ENCODE data around the gene DPY19L1. TPM values are rescaled to one million over a fixed set of nuclear protein-coding genes. Genes with fewer than 3 reads are reported as not detected.
A peak's percentile ranks its signal among the peaks of the same experiment; 100 is the strongest.

Gene DPY19L1
- total RNA-seq, 1 experiment from 2014 or later = 71.7 TPM

DNA sequence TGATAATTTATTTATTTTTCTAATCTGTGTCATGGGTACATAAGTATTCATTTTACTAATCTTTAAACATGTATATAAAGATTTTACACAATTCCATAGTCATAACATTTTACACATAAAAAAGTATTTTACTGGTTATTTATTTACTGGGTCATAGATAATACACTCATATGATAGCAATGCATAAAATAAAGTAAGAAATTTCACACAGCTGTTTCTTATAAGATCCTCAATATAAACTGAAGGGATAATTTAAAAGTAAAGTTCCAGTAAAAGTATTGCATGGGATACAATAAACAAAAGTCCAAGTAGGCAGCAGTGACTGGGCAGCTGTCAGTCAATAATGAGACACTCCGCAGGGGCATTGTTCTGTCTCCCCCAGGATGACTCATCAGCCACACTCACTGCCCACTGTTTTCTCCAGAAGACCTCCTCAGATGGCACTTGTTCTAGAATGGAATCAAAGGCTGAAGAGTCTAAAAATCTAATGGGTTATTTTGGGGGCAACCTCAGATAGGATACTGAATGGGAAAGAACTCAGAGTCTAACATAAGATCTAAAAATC, 32.7 kb downstream of the DPY19L1 start:
- intact Hi-C loops (cut with micrococcal nuclease) = no loop called here
- H3K27ac ChIP-seq (ENCODE audit: low read depth, low read length) = peak overlapping the region; percentile 99
- H3K4me1 ChIP-seq (ENCODE audit: control insufficient read depth in 1 of 2, insufficient read depth in 2 of 2, low read length in 2 of 2) = peaks cover 54 to 63% of the 10 kb centered on the region in 2 experiments
- H3K79me2 ChIP-seq (ENCODE audit: insufficient read depth, low read length) = peaks cover 11% of the 10 kb centered on the region; the same call in 1 of the 2 replicates
- H3K4me3 ChIP-seq (replicated peaks in 1 of 2; ENCODE audit: low read depth in 1 of 2, low read length in 2 of 2) = peak overlapping the region; percentile 11 to 33; a peak in 3 of 4 replicates
- POLR2A ChIA-PET = interaction anchor here (1.3 kb wide), 1 partner anchor 18 kb away, joined by 3 read pairs; no protein-coding TSS in a partner anchor
- no peaks in the 10 kb centered on the region for H3K36me3 ChIP-seq (ENCODE audit: control insufficient read depth in 1 of 2, insufficient read depth in 2 of 2, low read length in 2 of 2)
- RAD21 ChIA-PET (ENCODE audit: low non-redundant PET in 1 of 2, low total read pairs in 2 of 2, uncharacterized antibody in 2 of 2, unreplicated experiment in 2 of 2) = no interaction called here
- ATAC-seq (peak; percentile 17; the same call in 1 of the 2 replicates), DNase-seq (ENCODE audit: low read depth, low spot score) (peak; percentile 71)
- no peak overlapping the region for H2AFZ ChIP-seq (ENCODE audit: low read depth, low read length, poor library complexity, severe bottlenecking)
- H4K20me1 ChIP-seq (ENCODE audit: insufficient read depth) = no peaks in the 10 kb centered on the region; the same call in 1 of the 2 replicates
- H3K9me2 ChIP-seq (ENCODE audit: insufficient read depth) = no peaks in the 10 kb centered on the region
- no peaks in the 10 kb centered on the region for H3K27me3 ChIP-seq (ENCODE audit: insufficient read depth, low read length)
- H3K4me2 ChIP-seq (ENCODE audit: low read length) = peak overlapping the region; percentile 68
- CTCF ChIA-PET = interaction anchor here (0.7 kb wide), 1 partner anchor 21 kb away, joined by 3 read pairs; no protein-coding TSS in a partner anchor
- BruUV-seq (replicated peaks) = no TSS peak
- peak overlapping the region; percentile 40 for H3K9ac ChIP-seq (ENCODE audit: low read length)
- no peaks in the 10 kb centered on the region for H3K9me3 ChIP-seq (ENCODE audit: control insufficient read depth in 1 of 2, insufficient read depth in 1 of 2, low read depth in 1 of 2, low read length in 2 of 2)
- TF ChIP-seq, protein P1, sequence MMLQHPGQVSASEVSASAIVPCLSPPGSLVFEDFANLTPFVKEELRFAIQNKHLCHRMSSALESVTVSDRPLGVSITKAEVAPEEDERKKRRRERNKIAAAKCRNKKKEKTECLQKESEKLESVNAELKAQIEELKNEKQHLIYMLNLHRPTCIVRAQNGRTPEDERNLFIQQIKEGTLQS (IDR thresholded peaks at IDR 0.05) = no peak
- TF ChIP-seq TCF7L2 (IDR thresholded peaks at IDR 0.05; ENCODE audit: borderline replicate concordance, extremely low read depth, insufficient read depth, insufficient read length) (no peak), ELF1 (IDR thresholded peaks at IDR 0.05; ENCODE audit: borderline replicate concordance, low read depth) (no peak), EZH2phosphoT487 (IDR thresholded peaks at IDR 0.05; ENCODE audit: borderline replicate concordance) (no peak), POLR2A (IDR thresholded peaks at IDR 0.05; ENCODE audit: borderline replicate concordance, extremely low read depth, insufficient read depth, insufficient read length) (no peak), SIN3A (IDR thresholded peaks at IDR 0.05; ENCODE audit: low read depth) (peak; percentile 46; the same call in 1 of the 2 replicates), ZFX (IDR thresholded peaks at IDR 0.05) (no peak), CBX3 (IDR thresholded peaks at IDR 0.05; ENCODE audit: low read depth) (no peak), ZNF274 (IDR thresholded peaks at IDR 0.05; ENCODE audit: low read depth, low read length) (no peak), YY1 (IDR thresholded peaks at IDR 0.05; ENCODE audit: extremely low read depth, insufficient replicate concordance, low read depth, low read length) (no peak), EGR1 (IDR thresholded peaks at IDR 0.05; ENCODE audit: low read depth) (no peak), RAD21 (IDR thresholded peaks at IDR 0.05; ENCODE audit: low read depth) (no peak), SP1 (IDR thresholded peaks at IDR 0.05; ENCODE audit: low read depth) (peak; percentile 65), SRF (IDR thresholded peaks at IDR 0.05; ENCODE audit: low read depth) (peak; percentile 51), CEBPB (IDR thresholded peaks at IDR 0.05; ENCODE audit: low read depth) (no peak), FOSL1 (IDR thresholded peaks at IDR 0.05; ENCODE audit: low read depth) (peak; percentile 89)
- TF ChIP-seq, protein P2, sequence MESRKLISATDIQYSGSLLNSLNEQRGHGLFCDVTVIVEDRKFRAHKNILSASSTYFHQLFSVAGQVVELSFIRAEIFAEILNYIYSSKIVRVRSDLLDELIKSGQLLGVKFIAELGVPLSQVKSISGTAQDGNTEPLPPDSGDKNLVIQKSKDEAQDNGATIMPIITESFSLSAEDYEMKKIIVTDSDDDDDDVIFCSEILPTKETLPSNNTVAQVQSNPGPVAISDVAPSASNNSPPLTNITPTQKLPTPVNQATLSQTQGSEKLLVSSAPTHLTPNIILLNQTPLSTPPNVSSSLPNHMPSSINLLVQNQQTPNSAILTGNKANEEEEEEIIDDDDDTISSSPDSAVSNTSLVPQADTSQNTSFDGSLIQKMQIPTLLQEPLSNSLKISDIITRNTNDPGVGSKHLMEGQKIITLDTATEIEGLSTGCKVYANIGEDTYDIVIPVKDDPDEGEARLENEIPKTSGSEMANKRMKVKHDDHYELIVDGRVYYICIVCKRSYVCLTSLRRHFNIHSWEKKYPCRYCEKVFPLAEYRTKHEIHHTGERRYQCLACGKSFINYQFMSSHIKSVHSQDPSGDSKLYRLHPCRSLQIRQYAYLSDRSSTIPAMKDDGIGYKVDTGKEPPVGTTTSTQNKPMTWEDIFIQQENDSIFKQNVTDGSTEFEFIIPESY (IDR thresholded peaks at IDR 0.05; ENCODE audit: extremely low read depth, insufficient replicate concordance, low read length) = no peak
- TF ChIP-seq, protein P3, sequence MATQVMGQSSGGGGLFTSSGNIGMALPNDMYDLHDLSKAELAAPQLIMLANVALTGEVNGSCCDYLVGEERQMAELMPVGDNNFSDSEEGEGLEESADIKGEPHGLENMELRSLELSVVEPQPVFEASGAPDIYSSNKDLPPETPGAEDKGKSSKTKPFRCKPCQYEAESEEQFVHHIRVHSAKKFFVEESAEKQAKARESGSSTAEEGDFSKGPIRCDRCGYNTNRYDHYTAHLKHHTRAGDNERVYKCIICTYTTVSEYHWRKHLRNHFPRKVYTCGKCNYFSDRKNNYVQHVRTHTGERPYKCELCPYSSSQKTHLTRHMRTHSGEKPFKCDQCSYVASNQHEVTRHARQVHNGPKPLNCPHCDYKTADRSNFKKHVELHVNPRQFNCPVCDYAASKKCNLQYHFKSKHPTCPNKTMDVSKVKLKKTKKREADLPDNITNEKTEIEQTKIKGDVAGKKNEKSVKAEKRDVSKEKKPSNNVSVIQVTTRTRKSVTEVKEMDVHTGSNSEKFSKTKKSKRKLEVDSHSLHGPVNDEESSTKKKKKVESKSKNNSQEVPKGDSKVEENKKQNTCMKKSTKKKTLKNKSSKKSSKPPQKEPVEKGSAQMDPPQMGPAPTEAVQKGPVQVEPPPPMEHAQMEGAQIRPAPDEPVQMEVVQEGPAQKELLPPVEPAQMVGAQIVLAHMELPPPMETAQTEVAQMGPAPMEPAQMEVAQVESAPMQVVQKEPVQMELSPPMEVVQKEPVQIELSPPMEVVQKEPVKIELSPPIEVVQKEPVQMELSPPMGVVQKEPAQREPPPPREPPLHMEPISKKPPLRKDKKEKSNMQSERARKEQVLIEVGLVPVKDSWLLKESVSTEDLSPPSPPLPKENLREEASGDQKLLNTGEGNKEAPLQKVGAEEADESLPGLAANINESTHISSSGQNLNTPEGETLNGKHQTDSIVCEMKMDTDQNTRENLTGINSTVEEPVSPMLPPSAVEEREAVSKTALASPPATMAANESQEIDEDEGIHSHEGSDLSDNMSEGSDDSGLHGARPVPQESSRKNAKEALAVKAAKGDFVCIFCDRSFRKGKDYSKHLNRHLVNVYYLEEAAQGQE (IDR thresholded peaks at IDR 0.05; ENCODE audit: low read depth) = no peak
- TF ChIP-seq, protein P4, sequence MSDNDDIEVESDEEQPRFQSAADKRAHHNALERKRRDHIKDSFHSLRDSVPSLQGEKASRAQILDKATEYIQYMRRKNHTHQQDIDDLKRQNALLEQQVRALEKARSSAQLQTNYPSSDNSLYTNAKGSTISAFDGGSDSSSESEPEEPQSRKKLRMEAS (IDR thresholded peaks at IDR 0.05) = peak; percentile 27; the same call in 1 of the 2 replicates
- TF ChIP-seq, protein P5, sequence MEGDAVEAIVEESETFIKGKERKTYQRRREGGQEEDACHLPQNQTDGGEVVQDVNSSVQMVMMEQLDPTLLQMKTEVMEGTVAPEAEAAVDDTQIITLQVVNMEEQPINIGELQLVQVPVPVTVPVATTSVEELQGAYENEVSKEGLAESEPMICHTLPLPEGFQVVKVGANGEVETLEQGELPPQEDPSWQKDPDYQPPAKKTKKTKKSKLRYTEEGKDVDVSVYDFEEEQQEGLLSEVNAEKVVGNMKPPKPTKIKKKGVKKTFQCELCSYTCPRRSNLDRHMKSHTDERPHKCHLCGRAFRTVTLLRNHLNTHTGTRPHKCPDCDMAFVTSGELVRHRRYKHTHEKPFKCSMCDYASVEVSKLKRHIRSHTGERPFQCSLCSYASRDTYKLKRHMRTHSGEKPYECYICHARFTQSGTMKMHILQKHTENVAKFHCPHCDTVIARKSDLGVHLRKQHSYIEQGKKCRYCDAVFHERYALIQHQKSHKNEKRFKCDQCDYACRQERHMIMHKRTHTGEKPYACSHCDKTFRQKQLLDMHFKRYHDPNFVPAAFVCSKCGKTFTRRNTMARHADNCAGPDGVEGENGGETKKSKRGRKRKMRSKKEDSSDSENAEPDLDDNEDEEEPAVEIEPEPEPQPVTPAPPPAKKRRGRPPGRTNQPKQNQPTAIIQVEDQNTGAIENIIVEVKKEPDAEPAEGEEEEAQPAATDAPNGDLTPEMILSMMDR (IDR thresholded peaks at IDR 0.05 in 2 of 3, conservative IDR thresholded peaks at IDR 0.05 in 1 of 3; ENCODE audit: borderline replicate concordance in 1 of 3, insufficient read depth in 1 of 3, low read depth in 2 of 3, low read length in 2 of 3) = no peak

Measured in HCT116 (cell line).